Activated T-cell treated with anti-CD3 and anti-CD28 coated beads, Interleukin-2, amount 50 U/mL, for 24 hours (primary cell): ENCODE measurements around the gene KRT16.
"Not testable (repeated sequence)": the region's sequence is repeated elsewhere in the genome, so short reads cannot be mapped to it uniquely, and the experiment has no call there.

Experiments
- DNase-seq: peaks from one replicate; pipeline ENCODE4 v3.0.0-alpha.2; 2020
- H3K27ac Mint-ChIP-seq: 2 replicates; pipeline ENCODE4 v1.8.0; 2020; ENCODE audit warnings: mild to moderate bottlenecking, mixed read lengths
- H3K27me3 Mint-ChIP-seq: 2 replicates; pipeline ENCODE4 v1.8.0; 2020; ENCODE audit warnings: mixed read lengths
- H3K36me3 Mint-ChIP-seq: 2 replicates; pipeline ENCODE4 v1.8.0; 2020; ENCODE audit warnings: low read depth, mixed read lengths
- H3K4me1 Mint-ChIP-seq: 2 replicates; pipeline ENCODE4 v1.8.0; 2020; ENCODE audit warnings: low read depth, mixed read lengths
- H3K4me3 Mint-ChIP-seq: 2 replicates; pipeline ENCODE4 v1.8.0; 2020; ENCODE audit warnings: mild to moderate bottlenecking, moderate library complexity, mixed read lengths
- H3K9me3 Mint-ChIP-seq: 2 replicates; pipeline ENCODE4 v1.8.0; 2020; ENCODE audit warnings: mixed read lengths

Gene KRT16

GRCh38 chr17:41592601-41593305 is 19.8 kb downstream of the KRT16 start:
- Mint-ChIP-seq H3K27me3 (peaks cover 26% of the 10 kb centered on the region), H3K27ac (no peak overlapping the region), H3K36me3 (no peaks in the 10 kb centered on the region), H3K9me3 (no peaks in the 10 kb centered on the region), H3K4me3 (no peak overlapping the region), H3K4me1 (no peaks in the 10 kb centered on the region)
- no peak for DNase-seq

DNA sequence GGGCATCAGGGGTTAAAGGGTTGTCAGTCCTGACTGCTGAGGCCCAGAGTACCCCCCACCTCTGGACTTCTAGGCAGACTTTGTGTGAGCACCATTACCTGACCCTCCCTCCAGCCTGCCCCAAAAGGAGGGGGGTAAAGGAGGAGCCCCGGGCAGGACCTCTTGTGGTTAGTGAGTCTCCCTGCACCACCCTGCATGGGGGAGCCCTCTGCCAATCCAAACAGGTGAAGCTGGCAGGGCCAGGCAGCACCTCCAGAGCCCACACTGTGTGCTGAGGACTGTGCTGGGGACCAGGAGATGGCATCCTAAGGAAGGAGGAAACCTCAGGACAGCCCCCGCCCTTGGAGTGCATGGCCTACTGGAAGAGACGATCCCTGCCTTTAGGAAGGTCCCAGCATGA is 23.3 kb downstream of the KRT16 start:
- no peaks in the 10 kb centered on the region for H3K36me3 Mint-ChIP-seq
- H3K4me1 Mint-ChIP-seq = no peaks in the 10 kb centered on the region
- H3K27me3 Mint-ChIP-seq = peaks cover 25% of the 10 kb centered on the region
- no peak for DNase-seq
- no peak overlapping the region for H3K27ac Mint-ChIP-seq
- H3K9me3 Mint-ChIP-seq = no peaks in the 10 kb centered on the region
- no peak overlapping the region for H3K4me3 Mint-ChIP-seq

DNA sequence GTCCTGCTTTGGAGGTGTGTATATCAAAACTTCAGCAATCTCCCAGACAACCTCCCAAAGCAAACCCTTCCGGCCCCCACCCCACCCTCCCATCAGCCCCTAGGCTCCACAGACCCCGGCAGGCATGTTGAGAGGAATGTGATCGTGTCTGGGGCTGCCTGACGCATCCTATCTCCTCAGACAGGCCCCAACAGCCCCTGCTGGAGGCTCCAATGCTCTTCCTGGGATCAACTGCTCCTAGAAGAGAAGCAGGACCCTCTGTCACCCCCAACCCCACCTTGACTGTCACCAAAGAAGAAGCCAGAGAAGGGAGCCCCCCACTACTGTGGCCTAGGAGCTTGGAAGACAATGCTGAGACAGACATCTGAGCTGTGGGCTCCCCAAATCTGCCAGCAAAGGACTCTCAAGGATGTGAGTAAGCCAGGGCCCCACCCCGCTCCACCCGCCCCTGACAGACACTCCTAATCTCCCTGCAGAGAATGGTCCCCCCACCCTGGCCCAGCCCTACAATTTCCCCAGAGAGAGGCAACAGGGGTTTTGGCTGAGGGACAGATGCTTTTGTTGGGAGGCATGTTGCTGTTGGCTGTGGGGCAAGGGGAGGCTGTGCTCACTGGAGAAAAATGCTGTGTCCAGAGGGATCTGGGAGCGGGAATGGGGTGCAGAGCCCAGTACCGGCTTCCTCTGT is 24.3 kb downstream of the KRT16 start:
- Mint-ChIP-seq H3K4me3 (no peak overlapping the region), H3K27ac (no peak overlapping the region), H3K4me1 (no peaks in the 10 kb centered on the region), H3K36me3 (no peaks in the 10 kb centered on the region), H3K9me3 (no peaks in the 10 kb centered on the region), H3K27me3 (peaks cover 30% of the 10 kb centered on the region)
- no peak for DNase-seq

GRCh38 chr17:41586863-41587495 is 25.6 kb downstream of the KRT16 start, which contains the start of gene KRT14:
TSS of gene KRT14 (minus strand) at chr17:41586895. CDS start at chr17:41586834, 61 bp downstream.
- H3K27ac Mint-ChIP-seq = no peak within 1 kb of the TSS
- DNase-seq = no peak
- H3K4me1 Mint-ChIP-seq = no peaks in the 10 kb centered on the region
- H3K27me3 Mint-ChIP-seq = peaks cover 29% of the 10 kb centered on the region
- no peak within 1 kb of the TSS for H3K4me3 Mint-ChIP-seq
- no peaks in the 10 kb centered on the region for H3K36me3 Mint-ChIP-seq
- no peaks in the 10 kb centered on the region for H3K9me3 Mint-ChIP-seq

DNA sequence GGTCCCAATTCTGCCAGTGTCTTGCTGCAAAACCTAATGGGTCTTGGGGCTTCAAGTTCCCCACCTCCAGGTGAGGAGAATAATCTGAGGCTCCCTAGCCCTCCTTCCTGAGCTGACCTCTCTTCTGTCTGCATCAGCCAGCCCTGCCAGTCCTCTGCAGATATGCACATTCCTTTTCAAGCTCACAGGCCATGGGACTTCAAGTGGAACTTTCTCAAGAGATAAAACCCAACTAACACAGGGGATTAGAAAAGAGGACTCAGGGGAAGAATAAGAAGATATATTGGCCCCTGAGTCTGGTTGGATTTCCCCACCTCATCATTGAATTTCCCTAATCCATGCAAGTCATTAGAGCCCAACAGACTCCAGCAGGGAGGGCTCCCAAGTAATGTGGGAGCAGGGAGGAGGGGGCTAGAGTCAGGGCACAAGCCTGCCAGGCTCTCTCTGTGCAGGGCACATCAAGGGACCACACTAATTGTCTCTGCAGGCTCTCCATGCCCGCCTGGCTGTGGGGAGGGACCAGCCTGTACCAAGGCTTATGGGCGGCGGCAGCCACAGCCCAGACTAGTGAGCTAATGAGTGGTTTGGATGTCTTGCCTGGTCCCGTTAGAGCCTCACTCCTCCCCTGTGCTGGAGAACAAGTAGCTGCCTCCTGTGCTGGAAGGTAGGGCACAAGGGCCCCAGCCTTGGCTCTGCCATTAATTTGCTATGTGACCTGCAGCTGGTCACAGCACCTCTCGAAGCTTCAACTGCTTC is 27.1 kb downstream of the KRT16 start:
- Mint-ChIP-seq H3K9me3 (no peaks in the 10 kb centered on the region), H3K36me3 (no peaks in the 10 kb centered on the region), H3K4me3 (no peak overlapping the region), H3K4me1 (no peaks in the 10 kb centered on the region), H3K27ac (no peak overlapping the region), H3K27me3 (peaks cover 30% of the 10 kb centered on the region)
- DNase-seq = no peak

DNA sequence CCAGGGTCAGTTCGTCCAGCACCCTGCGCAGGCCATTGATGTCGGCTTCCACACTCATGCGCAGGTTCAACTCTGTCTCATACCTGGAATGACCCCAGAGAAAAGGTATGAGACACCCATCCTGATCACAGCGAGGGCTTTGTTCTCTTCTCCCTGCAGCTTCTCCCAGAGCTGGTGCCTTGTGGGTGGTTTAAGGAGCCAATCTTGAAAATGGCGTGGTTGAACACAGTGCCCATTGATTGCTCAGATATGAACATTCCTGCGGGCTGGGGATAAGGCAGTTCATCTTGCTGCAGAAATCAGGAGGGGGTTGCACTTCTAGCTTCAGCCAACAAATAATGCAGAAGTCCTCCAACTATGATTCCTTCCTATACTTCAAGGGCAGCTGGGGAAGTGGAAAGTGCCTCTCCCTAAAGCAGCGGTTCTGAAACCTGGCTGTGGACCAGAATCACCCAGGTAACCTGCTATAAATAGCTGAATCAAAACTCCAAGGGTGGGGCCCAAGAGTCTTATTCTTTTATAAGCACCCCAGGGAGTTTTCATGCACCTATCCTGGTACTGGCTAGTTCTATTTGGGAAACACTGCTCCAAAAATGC is 28.1 kb downstream of the KRT16 start:
- H3K4me3 Mint-ChIP-seq, H3K9me3 Mint-ChIP-seq, DNase-seq, H3K27ac Mint-ChIP-seq, H3K4me1 Mint-ChIP-seq, H3K36me3 Mint-ChIP-seq: not testable (repeated sequence)
- H3K27me3 Mint-ChIP-seq = peaks cover 36% of the 10 kb centered on the region

DNA sequence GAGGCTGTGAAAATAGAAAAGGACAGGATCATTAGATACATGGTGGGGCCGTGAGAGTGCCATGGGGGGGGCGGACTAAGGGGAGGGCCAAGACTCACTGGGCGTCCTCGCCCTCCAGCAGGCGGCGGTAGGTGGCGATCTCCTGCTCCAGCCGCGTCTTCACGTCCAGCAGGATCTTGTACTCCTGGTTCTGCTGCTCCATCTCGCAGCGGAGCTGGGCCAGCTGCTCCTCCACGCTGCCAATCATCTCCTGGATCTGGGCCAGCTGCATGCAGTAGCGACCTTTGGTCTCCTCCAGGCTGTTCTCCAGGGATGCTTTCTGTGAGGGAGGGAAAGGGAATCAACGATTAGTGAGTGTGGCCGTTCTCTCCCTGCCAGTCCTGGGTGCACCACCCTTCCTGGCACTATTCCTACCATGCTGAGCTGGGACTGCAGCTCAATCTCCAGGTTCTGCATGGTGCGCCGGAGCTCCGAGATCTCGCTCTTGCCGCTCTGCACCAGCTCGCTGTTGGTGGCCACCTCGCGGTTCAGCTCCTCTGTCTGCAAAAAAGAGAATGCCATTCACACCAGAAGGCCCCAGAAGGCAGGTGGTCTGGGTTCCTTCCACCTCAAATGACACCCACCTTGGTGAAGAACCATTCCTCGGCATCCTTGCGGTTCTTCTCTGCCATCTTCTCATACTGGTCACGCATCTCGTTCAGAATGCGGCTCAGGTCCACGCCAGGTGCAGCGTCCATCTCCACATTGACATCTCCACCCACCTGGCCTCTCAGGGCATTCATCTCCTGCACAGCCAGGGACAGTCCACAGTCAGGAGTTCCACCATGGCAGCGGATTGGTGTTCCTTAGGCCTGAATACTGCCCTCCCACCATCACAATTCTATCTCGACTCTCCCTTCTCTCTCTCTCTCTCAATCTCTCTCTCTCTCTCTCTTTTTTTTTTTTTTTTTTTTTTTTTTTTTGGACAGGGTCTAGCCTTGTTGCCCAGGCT is 29.1 kb downstream of the KRT16 start:
- Mint-ChIP-seq H3K4me1 (no peaks in the 10 kb centered on the region), H3K4me3 (no peak overlapping the region), H3K27ac (no peak overlapping the region), H3K9me3 (no peaks in the 10 kb centered on the region), H3K36me3 (no peaks in the 10 kb centered on the region), H3K27me3 (peaks cover 39% of the 10 kb centered on the region)
- no peak for DNase-seq

GRCh38 chr17:41582061-41582968 is 30.3 kb downstream of the KRT16 start:
- not testable (repeated sequence) for H3K27ac Mint-ChIP-seq, H3K36me3 Mint-ChIP-seq, DNase-seq, H3K4me3 Mint-ChIP-seq, H3K4me1 Mint-ChIP-seq, H3K9me3 Mint-ChIP-seq
- peaks cover 45% of the 10 kb centered on the region for H3K27me3 Mint-ChIP-seq

DNA sequence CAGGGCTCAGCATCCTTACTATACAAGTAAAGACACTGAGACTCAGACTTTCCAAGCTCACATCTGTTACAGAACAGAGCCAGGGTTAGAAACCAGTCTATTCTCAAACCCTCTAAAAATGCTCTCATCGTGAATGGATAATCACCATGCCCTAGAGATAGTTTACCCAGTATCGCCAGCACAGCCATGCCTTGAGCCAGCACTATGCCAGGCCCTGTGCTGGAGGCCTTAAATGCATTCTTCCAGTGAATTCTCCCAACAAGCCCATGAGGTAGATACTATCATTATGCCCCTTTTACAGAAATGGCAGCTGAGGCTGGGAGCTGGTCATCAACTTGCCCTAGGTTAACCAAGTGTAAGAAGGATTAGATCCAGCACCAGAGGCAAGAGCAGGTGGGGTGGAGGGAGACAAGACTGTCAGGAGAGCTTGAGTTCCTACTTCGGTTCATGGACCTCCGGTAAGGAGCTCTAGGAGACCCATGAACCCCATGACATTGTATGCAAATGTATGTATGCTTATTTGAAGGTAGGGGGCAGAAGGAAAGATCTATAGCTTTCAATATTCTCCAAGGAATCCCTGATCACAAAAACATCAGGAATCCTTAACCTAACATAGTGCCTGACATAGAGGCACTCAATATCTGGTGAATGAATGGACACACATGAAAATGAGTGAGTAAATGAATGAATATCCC is 31.1 kb downstream of the KRT16 start:
- Mint-ChIP-seq H3K4me3 (no peak overlapping the region), H3K9me3 (no peaks in the 10 kb centered on the region), H3K36me3 (no peaks in the 10 kb centered on the region), H3K4me1 (no peaks in the 10 kb centered on the region), H3K27me3 (peaks cover 51% of the 10 kb centered on the region), H3K27ac (no peak overlapping the region)
- no peak for DNase-seq

- H3K27ac Mint-ChIP-seq = no peak overlapping the region
- no peak for DNase-seq
- H3K36me3 Mint-ChIP-seq = no peaks in the 10 kb centered on the region
- H3K9me3 Mint-ChIP-seq = no peaks in the 10 kb centered on the region
- no peak overlapping the region for H3K4me3 Mint-ChIP-seq
- no peaks in the 10 kb centered on the region for H3K4me1 Mint-ChIP-seq
- peaks cover 57% of the 10 kb centered on the region for H3K27me3 Mint-ChIP-seq
Measured at GRCh38 chr17:41580687-41581365, 31.7 kb downstream of the KRT16 start.

DNA sequence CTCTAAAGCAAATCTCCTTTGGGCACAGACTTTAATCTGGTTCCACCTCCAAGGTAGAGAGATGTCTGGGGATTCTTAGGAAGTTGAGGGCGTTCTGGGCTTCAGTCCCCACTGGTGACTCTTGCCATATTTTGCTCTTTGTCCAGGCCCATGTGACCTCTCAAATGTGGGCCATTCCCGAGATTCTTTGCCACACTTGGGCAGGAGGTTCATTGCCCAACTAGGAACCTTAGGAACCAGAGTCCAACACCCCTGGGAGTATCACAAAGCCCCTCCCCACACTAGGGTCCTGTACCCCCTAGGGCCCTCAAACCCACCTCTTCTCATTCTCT is 32.4 kb downstream of the KRT16 start:
- H3K4me3 Mint-ChIP-seq = no peak overlapping the region
- H3K4me1 Mint-ChIP-seq = no peaks in the 10 kb centered on the region
- H3K27ac Mint-ChIP-seq = no peak overlapping the region
- H3K27me3 Mint-ChIP-seq = peaks cover 62% of the 10 kb centered on the region
- H3K36me3 Mint-ChIP-seq = no peaks in the 10 kb centered on the region
- no peaks in the 10 kb centered on the region for H3K9me3 Mint-ChIP-seq
- DNase-seq = no peak
